Upper lobe of left lung (tissue), 4 donors: Measurements from ENCODE around the gene SORBS1.

Source experiments
- POLR2A ChIP-seq, 4 donors: fragments of 450-650 bp; IDR thresholded peaks; one replicate each; pipeline ENCODE4 v1.5.1; 2016 to 2017; ENCODE audit warnings: antibody characterized with exemption in 4 of 4, mild to moderate bottlenecking in 2 of 4
- TF ChIP-seq, protein P1 (sequence below), 6 experiments: fragments of 450-650 bp in 4 of 6; fragments of 200-600 bp in 2 of 6; sonication (generic) in 2 of 6; IDR thresholded peaks; one replicate each; pipeline ENCODE4 v1.5.1; 2016 to 2019; ENCODE audit warnings: antibody characterized with exemption in 6 of 6

DNA sequence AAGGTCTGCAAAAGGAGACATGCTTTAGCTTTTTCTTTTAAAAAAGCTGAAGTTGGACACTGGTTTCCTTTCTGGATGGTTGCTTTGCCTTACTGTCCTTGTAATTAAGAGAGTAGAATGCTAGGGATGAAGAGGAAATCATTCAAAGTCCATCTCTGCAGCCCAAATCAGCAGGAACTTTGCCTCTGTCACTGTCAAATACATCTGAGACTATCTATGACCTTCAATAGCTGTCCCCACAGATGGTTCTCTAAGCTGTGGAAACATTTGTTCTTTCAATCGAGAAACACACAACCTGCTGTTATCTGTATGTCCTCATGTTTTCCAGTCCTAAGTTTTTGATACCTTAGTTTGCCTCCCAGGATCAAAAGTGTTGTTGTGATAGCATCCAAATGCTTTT lies 117.5 kb downstream of the SORBS1 start:
- TF ChIP-seq, protein P1, sequence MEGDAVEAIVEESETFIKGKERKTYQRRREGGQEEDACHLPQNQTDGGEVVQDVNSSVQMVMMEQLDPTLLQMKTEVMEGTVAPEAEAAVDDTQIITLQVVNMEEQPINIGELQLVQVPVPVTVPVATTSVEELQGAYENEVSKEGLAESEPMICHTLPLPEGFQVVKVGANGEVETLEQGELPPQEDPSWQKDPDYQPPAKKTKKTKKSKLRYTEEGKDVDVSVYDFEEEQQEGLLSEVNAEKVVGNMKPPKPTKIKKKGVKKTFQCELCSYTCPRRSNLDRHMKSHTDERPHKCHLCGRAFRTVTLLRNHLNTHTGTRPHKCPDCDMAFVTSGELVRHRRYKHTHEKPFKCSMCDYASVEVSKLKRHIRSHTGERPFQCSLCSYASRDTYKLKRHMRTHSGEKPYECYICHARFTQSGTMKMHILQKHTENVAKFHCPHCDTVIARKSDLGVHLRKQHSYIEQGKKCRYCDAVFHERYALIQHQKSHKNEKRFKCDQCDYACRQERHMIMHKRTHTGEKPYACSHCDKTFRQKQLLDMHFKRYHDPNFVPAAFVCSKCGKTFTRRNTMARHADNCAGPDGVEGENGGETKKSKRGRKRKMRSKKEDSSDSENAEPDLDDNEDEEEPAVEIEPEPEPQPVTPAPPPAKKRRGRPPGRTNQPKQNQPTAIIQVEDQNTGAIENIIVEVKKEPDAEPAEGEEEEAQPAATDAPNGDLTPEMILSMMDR (IDR thresholded peaks at IDR 0.05), result no peak
- no peak for TF ChIP-seq POLR2A (IDR thresholded peaks at IDR 0.05)
